Endothelial cell of umbilical vein (primary cell): ENCODE data around the gene MED6. TPM values are rescaled to one million over a fixed set of nuclear protein-coding genes. Genes with fewer than 3 reads are reported as not detected.

Source experiments
- BruUV-seq: library from RNA; stranded (reverse); fragments of 400-500 nt; replicated peaks from 2 replicates; lab custom pipeline; 2021; lab: Mats Ljungman, UMichigan
- CTCF ChIA-PET: fragments of 300-600, 350-600 bp; sonication (Branson Sonifier 250); formaldehyde crosslinking; loops from one replicate; lab custom pipeline; 2021; ENCODE audit warnings: antibody characterized with exemption, inconsistent platforms; lab: Charles Lee
- POLR2A ChIA-PET: fragments of 300-600, 350-600 bp; sonication (Branson Sonifier 250); formaldehyde crosslinking; loops from one replicate; lab custom pipeline; 2021; ENCODE audit warnings: antibody characterized with exemption, inconsistent platforms; lab: Charles Lee
- DNase-seq: peaks from one replicate; pipeline ENCODE4 v3.0.0-alpha.2; 2011; ENCODE audit warnings: low read depth, low spot score
- FAIRE-seq: peaks from 2 replicates; lab custom pipeline; 2011; peaks lifted over from hg19 to GRCh38; lab: Jason Lieb, UNC
- H2AFZ ChIP-seq: 2 replicates; pipeline ENCODE4 v1.6.0; 2012; ENCODE audit warnings: low read depth, low read length, control low read depth, inconsistent platforms
- H3K27ac ChIP-seq: 2 replicates; pipeline ENCODE4 v1.5.1; 2011; ENCODE audit warnings: low read depth, mild to moderate bottlenecking, control low read depth, low read length, moderate library complexity; ENCODE audit not compliant: insufficient read depth
- H3K27me3 ChIP-seq, 2 experiments: 2 replicates each; pipeline versions ENCODE4 v1.6.0 to v1.6.1; 2011; ENCODE audit warnings: low read length in 2 of 2, mixed read lengths in 1 of 2; ENCODE audit not compliant: control insufficient read depth in 2 of 2, insufficient read depth in 2 of 2
- H3K36me3 ChIP-seq, 2 experiments: 2 replicates in 1 of 2; 3 replicates in 1 of 2; pipeline ENCODE4 v1.5.1; 2011; ENCODE audit warnings: low read length in 2 of 2, mild to moderate bottlenecking in 1 of 2, moderate library complexity in 1 of 2; ENCODE audit not compliant: control insufficient read depth in 2 of 2, insufficient read depth in 2 of 2; ENCODE audit errors: extremely low read depth in 1 of 2
- H3K4me1 ChIP-seq: 3 replicates; pipeline ENCODE4 v1.5.1; 2011; ENCODE audit warnings: mild to moderate bottlenecking, low read length; ENCODE audit not compliant: control insufficient read depth, insufficient read depth; ENCODE audit errors: extremely low read depth
- H3K4me2 ChIP-seq: 2 replicates; pipeline ENCODE4 v1.6.1; 2011; ENCODE audit warnings: low read length, control low read depth, mixed read lengths; ENCODE audit not compliant: insufficient read depth
- H3K4me3 ChIP-seq, 3 experiments: fragments of 200-600 bp in 1 of 3; sonication (generic), shearing (Covaris generic) in 1 of 3; replicated peaks in 1 of 3; 2 replicates each; pipeline ENCODE4 v1.5.1; 2011 to 2016; ENCODE audit warnings: control low read depth in 3 of 3, low read length in 3 of 3, mild to moderate bottlenecking in 2 of 3, inconsistent platforms in 1 of 3, low read depth in 1 of 3, moderate library complexity in 1 of 3; ENCODE audit not compliant: insufficient read depth in 1 of 3
- H3K79me2 ChIP-seq: 2 replicates; pipeline ENCODE4 v1.6.0; 2012; ENCODE audit warnings: low read length, inconsistent platforms; ENCODE audit not compliant: control insufficient read depth, insufficient read depth
- H3K9ac ChIP-seq: replicated peaks from 2 replicates; pipeline ENCODE3; 2011; ENCODE audit warnings: low read length, control low read depth; ENCODE audit not compliant: insufficient read depth; ENCODE audit errors: extremely low read depth
- H3K9me1 ChIP-seq: replicated peaks from 3 replicates; pipeline ENCODE4 v1.6.0; 2011; ENCODE audit warnings: mild to moderate bottlenecking, low read length; ENCODE audit not compliant: control insufficient read depth, insufficient read depth; ENCODE audit errors: extremely low read depth
- H3K9me3 ChIP-seq: replicated peaks from 2 replicates; pipeline ENCODE4 v1.5.1; 2012; ENCODE audit warnings: low read length, inconsistent platforms; ENCODE audit not compliant: control insufficient read depth, insufficient read depth
- H4K20me1 ChIP-seq: replicated peaks from 2 replicates; pipeline ENCODE3; 2011; ENCODE audit warnings: mild to moderate bottlenecking, low read length; ENCODE audit not compliant: control insufficient read depth, insufficient read depth; ENCODE audit errors: extremely low read depth
- EZH2 ChIP-seq: IDR thresholded peaks from 2 replicates; pipeline ENCODE4 v1.6.1; 2012; ENCODE audit warnings: borderline replicate concordance, low read depth, mild to moderate bottlenecking, moderate library complexity, low read length, inconsistent platforms; ENCODE audit not compliant: severe bottlenecking
- GATA2 ChIP-seq: IDR thresholded peaks from 2 replicates; pipeline ENCODE4 v1.7.0; 2011; ENCODE audit warnings: low read depth, mild to moderate bottlenecking, moderate library complexity, mixed read lengths, low read length; ENCODE audit not compliant: insufficient read length, insufficient read depth
- JUN ChIP-seq: IDR thresholded peaks from 2 replicates; pipeline ENCODE4 v1.6.1; 2011; ENCODE audit warnings: borderline replicate concordance, low read depth; ENCODE audit not compliant: insufficient read length, insufficient read depth
- MYC ChIP-seq: IDR thresholded peaks from one replicate; pipeline ENCODE4 v1.6.1; 2011; ENCODE audit warnings: mild to moderate bottlenecking, low read depth, low read length
- dilution Hi-C: fragments of 300-500 bp; cut with MboI; formaldehyde crosslinking; loops from one replicate; pipeline ENCODE4 v1.15.0; 2019; ENCODE audit warnings: low sequenced_read_pairs; ENCODE audit not compliant: extremely low pct_ligation_motif_present
- intact Hi-C: fragments of 100-400 bp; cut with micrococcal nuclease; formaldehyde crosslinking; loops from one replicate; pipeline ENCODE4 v1.10.0; 2022
- polyA plus RNA-seq, 4 experiments: library from polyadenylated mRNA; depleted of rRNA in 3 of 4; stranded (reverse) in 3 of 4; unstranded in 1 of 4; fragments of >200 nt; gene quantifications; 2 replicates each; pipeline versions ENCODE4 v1.2.1 to v1.2.3, GENCODE V29; 2011 to 2012; ENCODE audit warnings: missing spikeins in 1 of 4
- total RNA-seq: library from RNA; stranded (reverse); gene quantifications from 2 replicates; pipeline ENCODE4 v1.2.3, GENCODE V29; 2021
- TF ChIP-seq, protein P1 (sequence below): IDR thresholded peaks from 2 replicates; pipeline ENCODE4 v1.6.1; 2011; ENCODE audit not compliant: insufficient read depth, insufficient read length
- TF ChIP-seq, protein P2 (sequence below), 2 donors: IDR thresholded peaks; 1 replicate in 1 of 2; 2 replicates in 1 of 2; pipeline ENCODE4 v1.5.1; 2011; ENCODE audit warnings: low read length in 2 of 2, mild to moderate bottlenecking in 2 of 2, moderate library complexity in 2 of 2, control low read depth in 1 of 2, inconsistent platforms in 1 of 2, low read depth in 1 of 2; ENCODE audit not compliant: insufficient read depth in 1 of 2; ENCODE audit errors: extremely low read depth in 1 of 2

Gene MED6
- total and polyA plus RNA-seq, 2 donors (not counting 3 experiments of a cell fraction or from before 2014, with no cell fraction given) = 22.8 to 41.5 TPM

DNA sequence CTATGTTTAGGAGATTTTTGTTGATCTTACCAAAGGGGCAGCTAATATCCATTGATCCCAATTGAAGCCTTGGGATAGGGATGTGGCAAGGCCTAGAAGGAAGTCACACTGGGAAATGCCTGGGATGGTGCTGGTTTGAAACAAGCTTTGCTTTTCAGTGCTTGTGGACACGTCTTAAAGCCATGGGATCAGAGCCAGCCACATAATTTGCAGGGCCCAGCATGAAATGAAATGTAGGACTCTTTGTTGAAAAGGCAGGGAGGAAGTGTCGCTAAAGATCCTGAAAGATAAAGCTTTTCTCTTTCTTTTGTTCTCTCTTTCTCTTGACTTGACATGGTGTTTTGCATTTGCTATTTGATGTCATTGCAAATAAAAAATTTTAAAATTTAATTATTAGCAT, 46.2 kb upstream of the MED6 start:
- Histone ChIP-seq H2AFZ (no peak overlapping the region), H3K9me3 (no peaks in the 10 kb centered on the region), H3K27ac (no peak overlapping the region), H3K4me2 (no peak overlapping the region), H3K36me3 (no peaks in the 10 kb centered on the region), H3K4me1 (no peaks in the 10 kb centered on the region), H3K79me2 (no peaks in the 10 kb centered on the region), H3K27me3 (peaks cover 22% of the 10 kb centered on the region in 2 experiments), H3K4me3 (no peak overlapping the region), H3K9ac (no peak overlapping the region), H4K20me1 (no peaks in the 10 kb centered on the region), H3K9me1 (no peaks in the 10 kb centered on the region)
- DNase-seq = no peak
- FAIRE-seq = no peak
- dilution Hi-C loops = no loop called here
- CTCF ChIA-PET = interaction anchor here (1.0 kb wide), 2 partner anchors 12 to 67 kb away, joined by 3 read pairs; no protein-coding TSS in a partner anchor
- no TSS peak for BruUV-seq
- POLR2A ChIA-PET = no interaction called here
- intact Hi-C loops = no loop called here
- TF ChIP-seq, protein P1, sequence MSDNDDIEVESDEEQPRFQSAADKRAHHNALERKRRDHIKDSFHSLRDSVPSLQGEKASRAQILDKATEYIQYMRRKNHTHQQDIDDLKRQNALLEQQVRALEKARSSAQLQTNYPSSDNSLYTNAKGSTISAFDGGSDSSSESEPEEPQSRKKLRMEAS = no peak
- TF ChIP-seq EZH2 (no peak), MYC (no peak), GATA2 (no peak), JUN (no peak)
- TF ChIP-seq, protein P2, sequence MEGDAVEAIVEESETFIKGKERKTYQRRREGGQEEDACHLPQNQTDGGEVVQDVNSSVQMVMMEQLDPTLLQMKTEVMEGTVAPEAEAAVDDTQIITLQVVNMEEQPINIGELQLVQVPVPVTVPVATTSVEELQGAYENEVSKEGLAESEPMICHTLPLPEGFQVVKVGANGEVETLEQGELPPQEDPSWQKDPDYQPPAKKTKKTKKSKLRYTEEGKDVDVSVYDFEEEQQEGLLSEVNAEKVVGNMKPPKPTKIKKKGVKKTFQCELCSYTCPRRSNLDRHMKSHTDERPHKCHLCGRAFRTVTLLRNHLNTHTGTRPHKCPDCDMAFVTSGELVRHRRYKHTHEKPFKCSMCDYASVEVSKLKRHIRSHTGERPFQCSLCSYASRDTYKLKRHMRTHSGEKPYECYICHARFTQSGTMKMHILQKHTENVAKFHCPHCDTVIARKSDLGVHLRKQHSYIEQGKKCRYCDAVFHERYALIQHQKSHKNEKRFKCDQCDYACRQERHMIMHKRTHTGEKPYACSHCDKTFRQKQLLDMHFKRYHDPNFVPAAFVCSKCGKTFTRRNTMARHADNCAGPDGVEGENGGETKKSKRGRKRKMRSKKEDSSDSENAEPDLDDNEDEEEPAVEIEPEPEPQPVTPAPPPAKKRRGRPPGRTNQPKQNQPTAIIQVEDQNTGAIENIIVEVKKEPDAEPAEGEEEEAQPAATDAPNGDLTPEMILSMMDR (IDR thresholded peaks at IDR 0.05; ENCODE audit: extremely low read depth in 1 of 2, insufficient read depth in 1 of 2, low read depth in 1 of 2, low read length in 2 of 2) = no peak
